Bronchial epithelial cell (primary cell): ENCODE results near the gene EMID1. TPM values are rescaled to one million over a fixed set of nuclear protein-coding genes. Genes with fewer than 3 reads are reported as not detected.
A peak's percentile ranks its signal among the peaks of the same experiment; 100 is the strongest.

Source experiments
- DNase-seq: peaks from one replicate; pipeline ENCODE4 v3.0.0-alpha.2; 2010; ENCODE audit warnings: low read depth
- FAIRE-seq: peaks from 2 replicates; lab custom pipeline; 2011; peaks lifted over from hg19 to GRCh38; lab: Jason Lieb, UNC
- H3K27me3 ChIP-seq: 2 replicates; pipeline ENCODE4 v1.5.1; 2011; ENCODE audit warnings: low read length; ENCODE audit not compliant: control insufficient read depth, insufficient read depth
- H3K36me3 ChIP-seq: 2 replicates; pipeline ENCODE4 v1.5.1; 2011; ENCODE audit warnings: low read length; ENCODE audit not compliant: control insufficient read depth, insufficient read depth
- H3K4me3 ChIP-seq: 2 replicates; pipeline ENCODE4 v1.5.1; 2011; ENCODE audit warnings: mild to moderate bottlenecking, low read depth, low read length, control low read depth
- total RNA-seq: library from RNA; depleted of rRNA; stranded (reverse); fragments of >200 nt; gene quantifications from 2 replicates; pipeline ENCODE4 v1.2.1, GENCODE V29; 2014
- TF ChIP-seq, protein P1 (sequence below): IDR thresholded peaks from 2 replicates; pipeline ENCODE4 v1.5.1; 2011; ENCODE audit warnings: mild to moderate bottlenecking, moderate library complexity, low read length, control low read depth, inconsistent platforms; ENCODE audit not compliant: insufficient read depth, severe bottlenecking

Gene EMID1
- total RNA-seq, 1 donor from 2014 or later, result not detected

GRCh38 chr22:29270475-29271271, 65.0 kb downstream of the EMID1 start:
- Histone ChIP-seq H3K4me3 (peak overlapping the region; percentile 76), H3K27me3 (no peaks in the 10 kb centered on the region), H3K36me3 (peaks cover 16% of the 10 kb centered on the region)
- FAIRE-seq, result no peak
- TF ChIP-seq, protein P1, sequence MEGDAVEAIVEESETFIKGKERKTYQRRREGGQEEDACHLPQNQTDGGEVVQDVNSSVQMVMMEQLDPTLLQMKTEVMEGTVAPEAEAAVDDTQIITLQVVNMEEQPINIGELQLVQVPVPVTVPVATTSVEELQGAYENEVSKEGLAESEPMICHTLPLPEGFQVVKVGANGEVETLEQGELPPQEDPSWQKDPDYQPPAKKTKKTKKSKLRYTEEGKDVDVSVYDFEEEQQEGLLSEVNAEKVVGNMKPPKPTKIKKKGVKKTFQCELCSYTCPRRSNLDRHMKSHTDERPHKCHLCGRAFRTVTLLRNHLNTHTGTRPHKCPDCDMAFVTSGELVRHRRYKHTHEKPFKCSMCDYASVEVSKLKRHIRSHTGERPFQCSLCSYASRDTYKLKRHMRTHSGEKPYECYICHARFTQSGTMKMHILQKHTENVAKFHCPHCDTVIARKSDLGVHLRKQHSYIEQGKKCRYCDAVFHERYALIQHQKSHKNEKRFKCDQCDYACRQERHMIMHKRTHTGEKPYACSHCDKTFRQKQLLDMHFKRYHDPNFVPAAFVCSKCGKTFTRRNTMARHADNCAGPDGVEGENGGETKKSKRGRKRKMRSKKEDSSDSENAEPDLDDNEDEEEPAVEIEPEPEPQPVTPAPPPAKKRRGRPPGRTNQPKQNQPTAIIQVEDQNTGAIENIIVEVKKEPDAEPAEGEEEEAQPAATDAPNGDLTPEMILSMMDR, result no peak
- peak; percentile 35 for DNase-seq

DNA sequence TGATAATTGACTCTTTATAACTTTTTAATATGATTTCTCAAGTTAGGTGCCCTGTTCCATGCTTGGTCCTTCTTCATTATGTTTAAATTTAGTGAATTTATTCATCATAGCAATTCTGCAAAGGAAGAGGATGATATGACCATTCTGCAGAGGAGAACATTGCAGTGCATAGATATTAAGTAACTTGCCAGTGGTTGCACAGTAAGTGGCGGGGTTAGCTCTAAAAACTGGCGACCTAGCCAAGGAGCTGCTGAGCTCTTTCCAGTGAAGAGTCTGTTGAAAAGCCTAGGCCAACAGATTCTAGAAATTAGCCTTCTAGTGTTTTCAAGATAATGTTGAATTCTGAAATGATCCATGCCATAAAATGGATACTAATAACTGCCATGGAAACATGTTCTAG, 66.9 kb downstream of the EMID1 start:
- peaks cover 13% of the 10 kb centered on the region for H3K36me3 ChIP-seq
- DNase-seq, result no peak
- FAIRE-seq, result no peak
- H3K27me3 ChIP-seq, result no peaks in the 10 kb centered on the region
- TF ChIP-seq, protein P1, result no peak
- H3K4me3 ChIP-seq, result no peak overlapping the region

- FAIRE-seq (no peak), DNase-seq (no peak)
- Histone ChIP-seq H3K4me3 (no peak overlapping the region), H3K36me3 (peaks cover 16% of the 10 kb centered on the region), H3K27me3 (no peaks in the 10 kb centered on the region)
- TF ChIP-seq, protein P1, result no peak
Measured at GRCh38 chr22:29275167-29275566, 69.5 kb downstream of the EMID1 start.

- TF ChIP-seq, protein P1, result no peak
- FAIRE-seq (no peak), DNase-seq (no peak)
- Histone ChIP-seq H3K27me3 (no peaks in the 10 kb centered on the region), H3K4me3 (no peak overlapping the region), H3K36me3 (peaks cover 17% of the 10 kb centered on the region)
Measured at GRCh38 chr22:29275819-29276565, 70.3 kb downstream of the EMID1 start.

DNA sequence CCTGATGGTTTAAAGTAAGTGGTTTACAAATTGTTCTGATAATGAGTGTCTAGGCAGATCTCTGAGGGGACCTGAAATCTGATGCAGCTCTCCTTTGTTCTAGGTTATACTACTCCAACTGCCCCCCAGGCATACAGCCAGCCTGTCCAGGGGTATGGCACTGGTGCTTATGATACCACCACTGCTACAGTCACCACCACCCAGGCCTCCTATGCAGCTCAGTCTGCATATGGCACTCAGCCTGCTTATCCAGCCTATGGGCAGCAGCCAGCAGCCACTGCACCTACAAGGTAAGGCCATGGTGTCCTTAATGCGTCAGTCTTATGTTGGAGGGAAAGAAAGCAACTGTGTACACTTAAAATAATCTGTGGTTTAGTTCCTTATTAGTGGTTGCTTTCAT, 72.2 kb downstream of the EMID1 start:
- TF ChIP-seq, protein P1, result no peak
- no peak overlapping the region for H3K4me3 ChIP-seq
- FAIRE-seq (no peak), DNase-seq (no peak)
- H3K36me3 ChIP-seq, result peaks cover 20% of the 10 kb centered on the region
- no peaks in the 10 kb centered on the region for H3K27me3 ChIP-seq
